ENCODE results near the gene KCTD13.
A peak's percentile ranks its signal among the peaks of the same experiment; 100 is the strongest.
"Not testable (repeated sequence)": the region's sequence is repeated elsewhere in the genome, so short reads cannot be mapped to it uniquely, and the experiment has no call there.

KCTD13 gene, protein sequence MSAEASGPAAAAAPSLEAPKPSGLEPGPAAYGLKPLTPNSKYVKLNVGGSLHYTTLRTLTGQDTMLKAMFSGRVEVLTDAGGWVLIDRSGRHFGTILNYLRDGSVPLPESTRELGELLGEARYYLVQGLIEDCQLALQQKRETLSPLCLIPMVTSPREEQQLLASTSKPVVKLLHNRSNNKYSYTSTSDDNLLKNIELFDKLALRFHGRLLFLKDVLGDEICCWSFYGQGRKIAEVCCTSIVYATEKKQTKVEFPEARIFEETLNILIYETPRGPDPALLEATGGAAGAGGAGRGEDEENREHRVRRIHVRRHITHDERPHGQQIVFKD

DNA sequence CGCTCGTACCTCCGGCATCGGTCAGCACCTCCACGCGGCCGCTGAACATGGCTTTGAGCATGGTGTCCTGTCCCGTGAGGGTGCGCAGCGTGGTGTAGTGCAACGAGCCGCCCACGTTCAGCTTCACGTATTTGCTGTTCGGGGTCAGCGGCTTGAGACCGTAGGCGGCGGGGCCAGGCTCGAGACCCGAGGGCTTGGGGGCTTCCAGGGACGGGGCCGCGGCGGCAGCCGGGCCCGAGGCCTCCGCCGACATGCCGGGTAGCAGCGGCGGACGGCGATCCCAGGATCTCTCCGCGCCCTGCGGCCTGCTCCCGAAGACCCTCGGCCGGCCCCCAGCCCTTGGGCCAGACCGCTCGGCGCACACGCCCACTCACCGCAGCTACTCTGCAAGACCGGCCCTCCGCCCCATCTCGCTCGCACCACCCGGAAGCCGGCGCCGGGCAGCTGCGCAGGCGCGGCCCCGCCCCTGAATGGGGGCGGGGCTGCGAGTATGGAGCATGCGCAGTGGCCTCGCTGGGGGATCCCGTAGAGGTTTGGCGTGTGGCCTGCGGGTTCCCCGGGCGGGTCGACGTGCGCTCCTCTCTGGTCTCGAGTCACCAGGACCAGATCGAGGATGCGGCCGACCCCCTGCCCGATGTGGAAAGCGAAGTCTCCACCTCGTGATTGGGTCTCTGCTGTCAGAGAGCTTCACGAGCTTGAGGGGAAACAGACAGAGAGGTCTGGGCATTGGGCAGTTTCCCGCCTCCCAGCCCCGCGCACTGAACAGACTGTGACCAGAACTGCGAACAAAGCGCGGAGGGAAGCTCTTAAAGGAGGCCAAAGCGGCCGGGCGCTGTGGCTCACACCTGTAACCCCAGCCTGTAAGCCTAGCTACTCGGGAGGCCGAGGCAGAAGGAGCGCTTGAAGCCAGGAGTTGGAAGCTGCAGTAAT is at the start of gene KCTD13:
Gene KCTD13 (minus strand): TSS at position 446 of the 930 bp plus-strand sequence. CDS start 193 bp downstream, at position 253.
- DNase-seq (ENCODE audit: low spot score), result peak; percentile 98

DNA sequence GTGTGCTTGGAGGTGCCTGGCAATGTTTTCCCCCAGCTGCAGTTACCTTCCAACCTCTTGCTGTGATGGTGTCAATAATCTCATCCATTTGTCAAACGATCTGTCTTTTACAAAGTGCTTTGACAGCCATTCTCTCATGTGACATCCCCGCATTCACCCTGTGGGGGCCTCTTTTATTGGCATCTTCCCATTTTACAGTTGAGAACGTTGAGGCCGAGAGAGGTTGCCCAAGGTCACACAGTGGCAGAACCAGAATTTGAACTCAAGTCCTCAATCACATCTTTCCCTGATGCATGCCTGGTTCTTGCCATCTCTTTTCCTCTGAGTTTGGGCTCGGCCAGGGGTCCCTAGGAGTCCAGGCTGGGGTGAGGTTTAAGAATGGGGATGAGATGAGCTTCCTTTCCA is 49.1 kb upstream of the KCTD13 start:
- no peak for DNase-seq (ENCODE audit: low spot score)

DNA sequence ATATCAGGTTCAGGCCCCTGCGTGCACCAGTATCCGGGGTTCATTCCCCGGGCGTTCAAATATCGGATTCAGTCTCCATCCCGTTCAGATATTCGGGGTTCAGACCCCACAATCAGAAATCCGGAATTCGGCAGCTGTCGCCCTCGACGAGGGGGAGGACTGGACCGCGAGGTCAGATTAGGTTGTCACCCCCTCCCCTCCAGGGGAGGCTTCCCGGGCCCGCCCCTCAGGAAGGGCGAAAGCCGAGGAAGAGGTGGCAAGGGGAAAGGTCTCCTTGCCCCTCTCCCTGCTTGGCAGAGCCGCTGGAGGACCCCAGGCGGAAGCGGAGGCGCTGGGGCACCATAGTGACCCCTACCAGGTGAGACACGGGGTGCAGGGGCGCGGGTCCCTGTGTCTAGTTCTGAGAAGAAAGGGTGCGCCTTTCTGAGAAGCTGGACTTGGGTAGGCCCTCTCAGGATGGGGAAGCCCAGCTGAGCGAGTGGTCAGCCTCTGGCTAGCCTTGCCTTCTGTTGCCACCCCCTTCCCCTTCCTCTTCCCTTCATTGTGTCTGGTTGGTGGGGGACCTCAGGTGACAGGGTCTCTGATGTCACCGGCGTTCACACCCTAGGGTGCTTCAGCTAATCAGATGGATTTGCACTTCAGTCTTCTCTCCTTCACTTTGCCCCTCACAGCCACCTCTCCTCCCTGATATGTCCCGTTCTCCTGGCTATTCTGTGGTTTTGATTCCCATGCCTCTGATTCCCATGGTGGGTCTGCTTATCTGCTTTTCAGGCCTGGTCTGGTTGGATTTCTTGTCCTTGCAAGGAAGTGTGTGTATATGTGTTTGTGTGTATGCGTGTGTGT is 48.5 kb upstream of the KCTD13 start:
- no peak for DNase-seq (ENCODE audit: low spot score)

DNA sequence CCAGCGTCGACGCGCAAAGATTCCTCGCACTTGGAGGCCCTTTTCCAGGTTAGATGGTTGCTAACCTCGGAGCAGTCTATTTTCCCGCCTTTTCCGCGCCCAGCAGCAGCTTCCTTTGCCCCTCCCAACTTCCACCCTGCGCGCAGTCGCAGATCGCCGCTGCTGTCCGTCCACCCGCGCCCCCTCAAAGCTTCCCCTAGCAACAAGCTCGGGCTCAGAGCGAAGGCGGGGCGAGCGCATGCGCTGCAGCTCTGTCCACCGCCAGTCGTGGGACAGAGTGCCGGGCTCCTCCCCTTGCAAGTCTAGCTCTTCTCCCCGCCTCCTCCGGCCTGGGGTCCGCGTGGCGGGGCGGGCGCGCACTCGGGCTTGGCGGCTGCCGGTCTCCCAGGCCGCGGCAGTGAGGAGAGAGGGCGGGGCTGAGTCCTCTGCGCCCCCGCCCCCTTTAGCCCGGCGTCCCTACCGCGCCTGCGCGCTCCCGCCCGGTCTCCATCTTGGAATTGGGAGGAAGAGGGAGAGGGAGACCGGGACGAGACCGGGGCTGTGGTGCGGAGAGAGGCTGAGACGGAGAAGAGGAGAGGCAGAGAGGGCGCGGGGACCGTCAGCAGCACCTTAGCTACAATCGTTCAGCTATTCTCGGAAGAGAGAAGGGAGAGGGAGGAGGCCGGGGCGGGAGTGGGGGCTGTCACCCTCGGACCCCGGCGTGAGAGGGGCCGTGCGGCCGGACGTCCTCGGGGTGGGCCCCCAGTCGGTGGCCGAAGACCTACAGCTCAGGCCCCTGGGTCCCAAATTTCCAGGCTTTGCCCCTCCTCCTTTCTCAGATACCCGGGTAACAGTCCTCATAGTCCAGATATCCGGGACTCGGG is 47.6 kb upstream of the KCTD13 start, which contains the start of gene TAOK2:
Gene TAOK2 (plus strand): TSS at position 485 of the 863 bp plus-strand sequence. CDS start 3,905 bp downstream, outside the sequence.
- DNase-seq (ENCODE audit: low spot score), result peak; percentile 98

DNA sequence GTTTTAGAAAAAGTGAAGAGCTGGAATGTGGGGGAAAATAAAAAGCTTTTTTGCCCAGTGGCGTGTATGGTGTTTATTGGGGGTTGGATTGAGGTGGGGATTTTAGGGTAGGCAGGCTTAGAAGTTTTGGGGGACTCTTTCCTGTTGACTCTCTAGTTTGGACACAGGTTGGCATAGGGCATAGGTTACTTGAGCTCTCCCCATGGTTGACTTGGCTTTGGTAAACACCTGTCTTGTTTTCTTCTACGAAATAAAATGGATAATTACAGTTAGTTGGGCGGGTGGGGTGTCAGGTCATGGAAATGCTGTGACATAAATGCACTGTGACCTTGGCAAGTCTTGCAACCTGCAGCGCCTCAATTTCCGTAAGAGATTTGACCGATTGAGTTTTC is 47.0 kb upstream of the KCTD13 start:
- DNase-seq (ENCODE audit: low spot score), result no peak

DNA sequence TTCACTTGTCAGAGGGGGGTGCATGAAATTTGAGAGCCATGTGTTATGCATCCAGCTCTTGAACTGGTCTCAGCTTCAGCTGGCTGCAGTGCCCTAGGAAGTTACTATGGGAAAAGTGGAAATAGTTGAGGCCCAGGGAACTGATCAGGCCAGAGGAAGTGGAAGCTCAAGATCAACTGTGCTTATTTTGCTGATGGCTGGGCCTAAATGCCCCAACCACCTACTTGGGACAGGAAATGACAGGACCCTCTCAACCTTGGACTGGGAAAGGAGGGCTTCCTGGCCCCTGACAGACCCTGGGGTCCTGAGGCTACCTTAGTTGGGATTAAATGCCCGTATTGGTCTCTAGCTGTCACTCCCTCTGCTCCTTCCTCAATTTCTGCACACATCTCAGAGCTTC is 46.5 kb upstream of the KCTD13 start:
- no peak for DNase-seq (ENCODE audit: low spot score)

DNA sequence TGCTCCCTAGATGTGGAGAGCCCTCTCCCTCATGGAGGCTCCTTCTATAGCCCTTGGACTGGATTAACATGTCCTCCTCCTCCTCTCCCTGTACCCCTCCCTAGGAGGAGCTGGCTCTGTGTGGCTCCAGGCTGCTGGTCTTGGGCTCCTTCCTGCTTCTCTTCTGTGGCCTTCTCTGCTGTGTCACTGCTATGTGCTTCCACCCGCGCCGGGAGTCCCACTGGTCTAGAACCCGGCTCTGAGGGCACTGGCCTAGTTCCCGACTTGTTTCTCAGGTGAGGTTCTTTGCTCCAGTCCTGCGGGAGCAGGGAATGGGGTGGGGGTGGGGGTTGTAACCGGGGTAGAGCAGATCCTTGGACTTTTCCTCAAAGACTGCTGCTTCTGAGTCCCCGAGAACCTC is 45.3 kb upstream of the KCTD13 start:
- no peak for DNase-seq (ENCODE audit: low spot score)

DNA sequence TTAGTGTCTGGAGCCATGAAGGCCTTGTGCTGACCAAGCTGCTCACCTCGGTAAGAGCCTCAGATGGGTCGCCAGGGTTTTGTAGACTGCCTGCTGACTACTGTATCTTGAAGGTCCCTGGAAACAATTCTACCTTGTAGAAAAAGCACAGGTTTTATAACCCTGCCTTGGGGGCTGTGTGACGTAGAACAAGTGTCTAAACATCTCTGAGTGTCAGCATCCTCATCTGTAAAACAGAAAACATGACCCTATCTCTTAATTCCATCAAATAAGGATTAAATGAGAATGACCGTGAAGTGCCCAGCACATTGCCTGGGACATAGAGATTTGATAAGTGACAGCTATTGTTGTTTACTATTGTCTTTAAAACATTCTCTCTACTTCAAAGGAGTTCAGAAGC is 42.2 kb upstream of the KCTD13 start:
- no peak for DNase-seq (ENCODE audit: low spot score)

DNA sequence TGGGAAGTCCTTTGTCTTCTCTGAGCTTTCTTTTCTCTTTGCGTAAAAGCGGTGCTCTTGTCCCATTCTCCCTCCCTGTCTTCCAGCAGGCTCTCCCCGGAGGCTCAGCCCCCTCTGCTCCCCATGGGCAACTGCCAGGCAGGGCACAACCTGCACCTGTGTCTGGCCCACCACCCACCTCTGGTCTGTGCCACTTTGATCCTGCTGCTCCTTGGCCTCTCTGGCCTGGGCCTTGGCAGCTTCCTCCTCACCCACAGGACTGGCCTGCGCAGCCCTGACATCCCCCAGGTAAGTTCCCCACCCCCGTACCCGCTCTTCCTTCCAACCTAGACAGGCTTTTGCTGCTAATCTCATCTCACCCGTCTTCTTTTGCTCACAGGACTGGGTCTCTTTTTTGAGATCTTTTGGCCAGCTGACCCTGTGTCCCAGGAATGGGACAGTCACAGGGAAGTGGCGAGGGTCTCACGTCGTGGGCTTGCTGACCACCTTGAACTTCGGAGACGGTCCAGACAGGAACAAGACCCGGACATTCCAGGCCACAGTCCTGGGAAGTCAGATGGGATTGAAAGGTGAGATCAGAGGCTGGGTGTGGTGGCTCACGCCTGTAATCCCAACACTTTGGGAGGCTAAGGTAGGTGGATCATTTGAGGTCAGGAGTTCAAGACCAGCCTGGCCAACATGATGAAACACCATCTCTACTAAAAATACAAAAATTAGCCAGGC is 37.2 kb upstream of the KCTD13 start:
- no peak for DNase-seq (ENCODE audit: low spot score)

DNA sequence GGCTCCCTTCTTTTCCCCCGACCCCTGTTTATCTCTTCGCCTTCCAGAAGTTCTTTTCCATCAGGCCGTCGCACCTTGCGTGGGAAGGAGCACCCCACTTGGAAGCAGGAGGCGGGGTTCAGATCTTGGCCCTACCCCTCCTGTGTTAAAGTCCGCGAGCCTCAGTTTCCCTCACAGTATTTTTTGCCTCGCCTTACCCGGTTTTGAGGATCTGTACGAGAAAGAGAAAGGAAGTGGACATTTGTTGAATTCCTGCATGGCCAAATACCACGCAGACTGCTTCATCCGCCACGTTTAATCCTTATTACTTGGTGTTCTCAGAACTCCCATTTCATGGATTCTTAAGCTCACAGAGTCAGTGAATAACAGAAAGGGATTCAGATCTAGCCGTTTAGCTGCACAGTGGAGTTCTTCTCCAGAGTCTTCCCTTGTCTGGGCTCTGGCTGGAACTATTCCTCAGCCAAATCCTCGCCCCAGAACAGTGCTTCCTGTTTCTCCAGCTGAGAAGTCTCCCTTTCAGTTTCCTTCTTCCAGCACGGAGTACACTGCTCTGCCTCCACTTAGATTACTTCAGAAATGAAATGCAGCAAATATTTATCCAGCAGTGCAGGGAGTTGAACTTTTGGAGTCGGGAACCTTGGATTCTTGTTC is 36.4 kb upstream of the KCTD13 start:
- no peak for DNase-seq (ENCODE audit: low spot score)

DNA sequence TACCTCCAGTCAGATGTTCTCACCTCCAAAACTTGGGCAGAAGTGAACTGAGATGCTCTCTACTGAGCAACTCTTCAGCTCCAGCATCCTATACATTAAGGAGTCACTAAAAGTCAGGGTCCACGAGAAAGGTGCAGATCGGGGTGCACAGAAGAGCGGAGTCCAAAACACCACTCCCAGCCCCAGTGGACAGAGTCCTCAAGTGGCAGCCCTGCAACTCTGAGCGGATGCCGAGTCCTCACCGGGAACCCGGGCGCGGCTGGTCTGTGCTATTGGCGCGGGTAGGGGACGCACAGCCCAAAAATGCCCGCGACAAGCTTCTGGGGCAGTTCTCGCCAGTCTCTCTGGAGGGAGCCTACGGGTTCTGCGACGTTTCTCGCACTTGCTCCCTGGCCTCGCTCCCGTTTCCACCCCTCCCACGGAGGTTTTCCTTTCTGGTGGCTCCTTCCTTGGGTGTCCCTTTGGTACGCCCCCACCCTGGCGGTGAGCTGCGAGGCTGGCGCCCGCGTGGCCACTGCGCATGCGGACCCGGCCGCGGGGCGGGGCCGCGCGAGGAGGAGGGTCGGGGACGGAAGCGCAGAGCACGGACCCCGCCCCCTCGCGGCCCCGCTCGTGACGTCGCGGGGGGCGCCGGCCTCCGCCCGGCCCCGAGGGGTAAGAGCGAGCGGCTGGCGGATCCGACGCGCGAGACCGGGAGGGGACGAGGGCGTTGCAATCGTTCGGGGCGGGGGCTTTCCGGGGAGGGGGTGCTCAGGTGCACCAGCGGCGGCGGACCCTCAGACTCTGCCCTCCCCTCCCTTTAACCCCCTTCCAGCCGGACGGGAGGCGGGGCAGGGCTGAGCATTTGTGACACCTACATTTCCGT is 35.7 kb upstream of the KCTD13 start, which contains the start of gene TMEM219:
Gene TMEM219 (plus strand): TSS at position 601 of the 865 bp plus-strand sequence. CDS start 1,065 bp downstream, outside the sequence.
- DNase-seq (ENCODE audit: low spot score), result peak; percentile 98

DNA sequence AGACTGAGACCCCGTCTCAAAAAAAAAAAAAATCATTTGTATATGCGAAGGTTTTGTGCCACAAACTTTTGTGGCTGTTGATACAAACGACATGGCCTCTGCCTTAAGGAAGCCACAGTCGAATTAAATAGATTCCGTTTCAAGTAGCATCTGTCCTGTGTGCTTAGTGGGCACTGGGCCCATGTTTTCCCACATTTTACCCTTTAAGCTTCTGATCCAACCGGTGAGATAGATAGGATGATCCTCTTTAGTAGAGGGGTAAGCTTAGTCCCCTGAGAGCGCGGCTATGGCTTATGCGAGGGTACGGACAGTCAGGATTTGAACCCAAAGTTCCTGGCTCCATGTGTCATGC is 35.1 kb upstream of the KCTD13 start:
- DNase-seq (ENCODE audit: low spot score), result peak; percentile 76

DNA sequence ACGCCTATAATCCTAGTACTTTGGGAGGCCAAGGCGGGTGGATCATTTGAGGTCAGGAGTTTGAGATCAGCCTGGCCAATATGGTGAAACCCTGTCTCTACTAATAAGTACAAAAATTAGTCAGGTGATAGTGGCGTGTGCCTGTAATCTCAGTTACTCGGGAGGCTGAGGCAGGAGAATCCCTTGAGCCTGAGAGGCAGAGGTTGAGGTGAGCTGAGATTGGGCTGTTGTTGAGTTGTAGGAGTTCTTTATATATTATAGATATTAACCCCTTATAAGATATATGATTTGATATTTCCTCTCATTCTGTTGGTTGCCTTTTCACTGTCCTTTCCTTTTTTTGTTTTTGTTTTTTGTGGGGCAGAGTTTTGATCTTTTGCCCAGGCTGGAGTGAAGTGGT is 33.8 kb upstream of the KCTD13 start:
- not testable (repeated sequence) for DNase-seq (ENCODE audit: low spot score)

DNA sequence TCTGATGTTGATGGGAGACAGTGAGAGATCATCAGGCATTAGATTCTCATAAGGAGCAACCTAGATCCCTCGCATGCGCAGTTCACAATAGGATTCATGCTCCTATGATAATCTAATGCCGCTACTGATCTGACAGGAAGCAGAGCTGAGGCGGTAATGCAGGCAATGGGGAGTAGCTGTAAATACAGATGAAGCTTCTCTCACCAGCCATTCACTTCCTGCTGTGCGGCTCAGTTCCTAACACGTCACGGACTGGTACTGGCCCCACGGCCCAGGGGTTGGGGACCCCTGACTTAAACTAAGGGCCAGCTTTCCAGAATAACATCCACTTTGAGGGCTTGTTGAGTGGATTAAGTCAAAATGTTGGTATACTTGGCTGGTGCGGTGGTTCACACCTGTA is 33.3 kb upstream of the KCTD13 start:
- DNase-seq (ENCODE audit: low spot score), result no peak

DNA sequence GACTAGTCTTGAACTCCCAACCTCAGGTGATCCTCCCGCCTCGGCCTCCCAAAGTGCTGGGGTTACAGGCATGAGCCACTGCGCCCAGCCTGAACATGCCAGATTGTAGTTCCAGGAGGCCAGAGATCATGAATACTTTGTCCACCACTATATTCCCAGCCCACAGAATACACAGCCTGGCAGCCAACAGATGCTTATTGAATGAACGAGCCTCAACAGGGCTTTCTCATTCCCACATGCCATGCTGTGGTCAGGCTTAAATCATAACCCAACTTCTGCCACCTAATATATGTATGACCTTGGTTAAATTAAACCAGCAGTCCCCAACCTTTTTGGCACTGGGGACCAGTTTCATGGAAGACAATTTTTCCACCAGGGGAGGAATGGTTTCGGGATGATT is 32.7 kb upstream of the KCTD13 start:
- no peak for DNase-seq (ENCODE audit: low spot score)

DNA sequence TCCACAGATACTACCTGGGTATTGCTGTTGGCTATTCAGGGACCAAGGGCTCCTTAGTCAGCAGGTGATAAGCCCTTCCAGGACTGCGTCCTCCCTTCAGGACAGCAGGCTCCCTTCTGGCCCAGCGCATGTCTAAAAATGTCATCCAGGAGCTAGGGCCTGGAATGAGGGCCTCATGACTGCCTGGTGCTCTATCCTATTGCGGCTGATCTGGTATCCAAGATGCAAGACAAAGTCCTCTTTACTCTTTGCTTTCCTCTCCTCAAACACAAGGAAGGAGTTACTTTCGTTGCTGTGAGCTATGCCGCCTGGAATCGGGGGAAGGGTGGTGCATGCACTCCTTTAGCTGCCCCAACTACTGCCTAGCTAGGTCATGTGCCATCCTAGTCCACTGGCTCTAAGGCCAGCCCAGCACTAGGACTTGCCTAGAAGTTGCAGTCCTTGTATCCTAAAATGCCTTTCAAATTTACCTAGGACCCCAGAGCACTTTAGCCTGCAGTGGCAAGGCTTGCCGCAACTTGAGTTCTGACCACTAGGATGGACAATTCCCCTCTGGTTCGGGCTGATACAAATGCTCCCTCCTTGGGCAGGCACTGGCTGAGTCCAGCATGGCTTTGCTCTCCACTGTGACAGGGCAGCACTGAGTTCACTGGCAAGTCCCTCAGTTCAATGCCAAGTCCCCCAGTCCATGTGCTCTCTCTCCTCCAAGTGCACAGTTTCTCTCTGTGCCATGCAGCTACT is 25.8 kb upstream of the KCTD13 start:
- no peak for DNase-seq (ENCODE audit: low spot score)

DNA sequence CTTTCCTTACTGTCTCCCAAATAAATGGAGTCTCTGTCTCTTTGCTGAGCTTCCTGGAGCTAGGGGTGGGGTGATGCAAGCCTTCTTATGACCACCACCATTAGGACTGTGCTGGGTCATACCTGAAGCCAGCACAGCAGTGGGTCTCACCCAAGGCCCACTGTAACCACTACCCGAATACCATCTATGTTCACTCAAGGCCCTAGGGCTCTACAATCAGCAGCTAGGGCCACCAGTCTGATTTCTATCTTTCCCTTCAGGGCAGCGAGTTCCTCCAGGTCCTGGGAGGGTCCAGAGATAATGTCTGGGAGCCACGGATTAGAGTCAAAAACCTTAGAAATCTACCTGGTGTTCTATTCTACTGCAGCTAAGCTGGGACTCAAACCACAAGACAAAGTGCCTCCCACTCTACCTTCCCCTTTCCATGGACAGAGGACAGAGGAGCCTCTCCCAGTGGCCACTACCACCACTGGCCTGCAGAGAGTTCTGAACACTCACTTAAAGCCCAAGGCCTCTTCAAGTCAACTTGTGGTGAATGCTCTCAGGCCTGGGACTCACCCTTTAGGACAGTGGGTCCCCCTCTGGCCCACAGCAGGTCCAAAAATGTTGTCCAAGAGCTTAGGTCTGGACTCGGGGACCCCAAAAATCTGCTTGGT is 24.9 kb upstream of the KCTD13 start:
- no peak for DNase-seq (ENCODE audit: low spot score)

DNA sequence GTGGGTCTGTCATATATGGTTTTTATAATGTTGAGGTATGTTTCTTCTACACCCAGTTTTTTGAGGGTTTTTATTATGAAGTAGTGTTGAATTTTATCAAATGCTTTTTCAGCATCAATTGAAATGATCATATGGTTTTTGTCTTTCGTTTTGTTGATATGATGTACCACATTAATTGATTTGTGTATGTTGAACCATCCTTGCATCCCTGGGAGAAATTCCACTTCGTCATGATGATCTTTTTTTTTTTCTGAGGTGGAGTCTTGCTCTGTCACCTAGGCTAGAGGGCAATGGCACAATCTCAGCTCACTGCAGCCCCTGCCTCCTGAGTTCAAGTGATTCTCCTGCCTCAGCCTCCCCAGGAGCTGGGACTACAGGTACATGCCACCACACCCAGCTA is 21.9 kb upstream of the KCTD13 start:
- DNase-seq (ENCODE audit: low spot score), result no peak

Data from D341Med (cell line).